ENCODE results near the gene PDE11A. TPM values are rescaled to one million over a fixed set of nuclear protein-coding genes. Genes with fewer than 3 reads are reported as not detected.

PDE11A gene
- total RNA-seq, 2 donors from 2014 or later, result 1.5 to 1.9 TPM

GRCh38 chr2:178070824-178071223, 1.8 kb downstream of the PDE11A start:
- DNase-seq, result no peak
- no peaks in the 10 kb centered on the region for H3K9me3 ChIP-seq (ENCODE audit: control insufficient read depth, low read length)
- Mint-ChIP-seq H3K36me3 (ENCODE audit: low read depth) (no peaks in the 10 kb centered on the region), H3K27me3 (ENCODE audit: insufficient read depth) (peaks cover 59% of the 10 kb centered on the region), H3K4me1 (peaks cover 13% of the 10 kb centered on the region), H3K9me3 (no peaks in the 10 kb centered on the region), H3K27ac (no peak overlapping the region), H3K4me3 (no peak overlapping the region)
- H3K9ac ChIP-seq (ENCODE audit: extremely low read depth, low read length, poor library complexity, severe bottlenecking), result no peak overlapping the region
- H3K4me3 ChIP-seq (ENCODE audit: low read length), result no peak overlapping the region
- H3K27ac ChIP-seq (ENCODE audit: low read depth, low read length), result no peak overlapping the region
- WGBS, 2 experiments (ENCODE audit: insufficient coverage in 1 of 2, insufficient read length in 1 of 2), result 88 to 100% methylated on average over 1 to 2 of the region's 2 CpGs
- no peaks in the 10 kb centered on the region for H3K4me1 ChIP-seq (ENCODE audit: control insufficient read depth, insufficient read depth, low read length)
- no peak for TF ChIP-seq CTCF (conservative IDR thresholded peaks at IDR 0.05)
- peaks cover 42% of the 10 kb centered on the region for H3K27me3 ChIP-seq (ENCODE audit: control insufficient read depth, insufficient read depth, low read length, poor library complexity, severe bottlenecking)
- H3K36me3 ChIP-seq (ENCODE audit: control insufficient read depth, insufficient read depth, low read length), result no peaks in the 10 kb centered on the region

GRCh38 chr2:178069551-178069950, 3.0 kb downstream of the PDE11A start:
- H3K4me3 Mint-ChIP-seq, result no peak overlapping the region
- WGBS, 2 experiments (ENCODE audit: insufficient coverage in 1 of 2, insufficient read length in 1 of 2), result 78 to 88% methylated on average over 1 of the region's 1 CpG

GRCh38 chr2:178068823-178069454, 3.6 kb downstream of the PDE11A start:
- peaks cover 43% of the 10 kb centered on the region for H3K27me3 Mint-ChIP-seq (ENCODE audit: insufficient read depth)
- H3K27ac Mint-ChIP-seq, result no peak overlapping the region
- no peaks in the 10 kb centered on the region for H3K9me3 ChIP-seq (ENCODE audit: control insufficient read depth, low read length)
- no peak overlapping the region for H3K27ac ChIP-seq (ENCODE audit: low read depth, low read length)
- no peaks in the 10 kb centered on the region for H3K36me3 ChIP-seq (ENCODE audit: control insufficient read depth, insufficient read depth, low read length)
- no peaks in the 10 kb centered on the region for H3K4me1 ChIP-seq (ENCODE audit: control insufficient read depth, insufficient read depth, low read length)
- no peaks in the 10 kb centered on the region for H3K9me3 Mint-ChIP-seq
- 90% methylated on average over 1 of the region's 1 CpG; no CpG with 5 or more reads in 1 of the 2 experiments for WGBS, 2 experiments (ENCODE audit: insufficient coverage in 1 of 2, insufficient read length in 1 of 2)
- no peak overlapping the region for H3K4me3 Mint-ChIP-seq
- no peak for TF ChIP-seq CTCF (conservative IDR thresholded peaks at IDR 0.05)
- peaks cover 13% of the 10 kb centered on the region for H3K4me1 Mint-ChIP-seq
- H3K4me3 ChIP-seq (ENCODE audit: low read length), result no peak overlapping the region
- no peak for DNase-seq
- peaks cover 32% of the 10 kb centered on the region for H3K27me3 ChIP-seq (ENCODE audit: control insufficient read depth, insufficient read depth, low read length, poor library complexity, severe bottlenecking)
- H3K9ac ChIP-seq (ENCODE audit: extremely low read depth, low read length, poor library complexity, severe bottlenecking), result no peak overlapping the region
- no peaks in the 10 kb centered on the region for H3K36me3 Mint-ChIP-seq (ENCODE audit: low read depth)

More at GRCh38 chr2:178069551-178069950, 3.0 kb downstream of the PDE11A start:
- H3K4me1 Mint-ChIP-seq, result peaks cover 13% of the 10 kb centered on the region
- H3K9me3 Mint-ChIP-seq, result no peaks in the 10 kb centered on the region
- Histone ChIP-seq H3K4me3 (ENCODE audit: low read length) (no peak overlapping the region), H3K36me3 (ENCODE audit: control insufficient read depth, insufficient read depth, low read length) (no peaks in the 10 kb centered on the region), H3K27ac (ENCODE audit: low read depth, low read length) (no peak overlapping the region), H3K4me1 (ENCODE audit: control insufficient read depth, insufficient read depth, low read length) (no peaks in the 10 kb centered on the region), H3K9me3 (ENCODE audit: control insufficient read depth, low read length) (no peaks in the 10 kb centered on the region), H3K9ac (ENCODE audit: extremely low read depth, low read length, poor library complexity, severe bottlenecking) (no peak overlapping the region), H3K27me3 (ENCODE audit: control insufficient read depth, insufficient read depth, low read length, poor library complexity, severe bottlenecking) (peaks cover 38% of the 10 kb centered on the region)
- H3K36me3 Mint-ChIP-seq (ENCODE audit: low read depth), result no peaks in the 10 kb centered on the region
- peak; percentile 44 for TF ChIP-seq CTCF (conservative IDR thresholded peaks at IDR 0.05)
- peaks cover 49% of the 10 kb centered on the region for H3K27me3 Mint-ChIP-seq (ENCODE audit: insufficient read depth)
- H3K27ac Mint-ChIP-seq, result no peak overlapping the region
- no peak for DNase-seq
